ENCODE results near the gene EIPR1.

EIPR1 gene

GRCh38 chr2:3212061-3212362 lies 165.6 kb downstream of the EIPR1 start:
- ChIA-PET CTCF (no interaction called here), POLR2A (no interaction called here)
- no peak for DNase-seq (ENCODE audit: extremely low spot score)
- TF ChIP-seq, protein P1, sequence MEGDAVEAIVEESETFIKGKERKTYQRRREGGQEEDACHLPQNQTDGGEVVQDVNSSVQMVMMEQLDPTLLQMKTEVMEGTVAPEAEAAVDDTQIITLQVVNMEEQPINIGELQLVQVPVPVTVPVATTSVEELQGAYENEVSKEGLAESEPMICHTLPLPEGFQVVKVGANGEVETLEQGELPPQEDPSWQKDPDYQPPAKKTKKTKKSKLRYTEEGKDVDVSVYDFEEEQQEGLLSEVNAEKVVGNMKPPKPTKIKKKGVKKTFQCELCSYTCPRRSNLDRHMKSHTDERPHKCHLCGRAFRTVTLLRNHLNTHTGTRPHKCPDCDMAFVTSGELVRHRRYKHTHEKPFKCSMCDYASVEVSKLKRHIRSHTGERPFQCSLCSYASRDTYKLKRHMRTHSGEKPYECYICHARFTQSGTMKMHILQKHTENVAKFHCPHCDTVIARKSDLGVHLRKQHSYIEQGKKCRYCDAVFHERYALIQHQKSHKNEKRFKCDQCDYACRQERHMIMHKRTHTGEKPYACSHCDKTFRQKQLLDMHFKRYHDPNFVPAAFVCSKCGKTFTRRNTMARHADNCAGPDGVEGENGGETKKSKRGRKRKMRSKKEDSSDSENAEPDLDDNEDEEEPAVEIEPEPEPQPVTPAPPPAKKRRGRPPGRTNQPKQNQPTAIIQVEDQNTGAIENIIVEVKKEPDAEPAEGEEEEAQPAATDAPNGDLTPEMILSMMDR (IDR thresholded peaks at IDR 0.05; ENCODE audit: control extremely low read depth, extremely low read depth, low read depth, missing control alignments), result no peak

DNA sequence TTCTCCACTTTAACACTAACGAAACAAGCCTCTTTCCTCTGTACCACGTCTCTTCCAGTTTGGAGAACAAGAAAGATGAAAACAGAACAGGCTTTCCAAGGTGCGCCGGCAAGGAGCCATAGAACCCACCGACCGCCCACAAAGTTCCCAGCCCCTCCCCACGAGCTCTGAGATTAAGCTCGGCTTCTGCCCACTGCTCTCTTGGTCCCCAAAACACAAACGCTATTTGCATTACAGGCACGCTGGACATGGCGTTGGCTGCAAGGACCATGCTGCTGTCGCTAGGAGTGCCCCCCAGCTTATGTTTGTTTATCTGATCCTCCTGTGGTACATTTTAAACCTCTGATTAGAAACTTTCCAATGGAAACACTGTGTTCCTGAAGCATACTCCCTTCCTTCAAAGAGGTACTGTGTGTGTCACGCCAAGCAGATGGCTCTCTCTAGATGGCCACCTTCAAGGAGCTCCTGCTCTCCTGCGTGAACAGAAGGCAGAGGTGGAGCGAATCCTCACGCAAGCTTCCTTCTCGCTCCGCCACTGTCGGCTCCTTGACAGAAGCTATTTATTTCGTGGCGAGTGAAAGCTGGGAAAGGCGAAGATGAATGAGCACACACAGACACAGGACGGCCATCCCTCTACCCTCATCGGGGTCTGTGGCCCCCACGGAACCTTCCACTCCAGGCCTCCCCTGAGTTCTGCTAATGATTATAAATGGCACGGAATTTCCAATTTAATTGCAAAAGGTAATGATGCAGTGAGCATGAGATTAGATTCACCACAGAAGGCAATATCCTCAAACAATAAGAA lies 166.2 kb downstream of the EIPR1 start:
- TF ChIP-seq, protein P1 (IDR thresholded peaks at IDR 0.05; ENCODE audit: control extremely low read depth, extremely low read depth, low read depth, missing control alignments), result no peak
- ChIA-PET CTCF (no interaction called here), POLR2A (no interaction called here)
- no peak for DNase-seq (ENCODE audit: extremely low spot score)

GRCh38 chr2:3210257-3210656 lies 167.4 kb downstream of the EIPR1 start:
- TF ChIP-seq, protein P1 (IDR thresholded peaks at IDR 0.05; ENCODE audit: control extremely low read depth, extremely low read depth, low read depth, missing control alignments), result no peak
- no peak for DNase-seq (ENCODE audit: extremely low spot score)
- ChIA-PET CTCF (no interaction called here), POLR2A (no interaction called here)

GRCh38 chr2:3209258-3209657 lies 168.4 kb downstream of the EIPR1 start:
- ChIA-PET CTCF (interaction anchor here (1.3 kb wide), 1 partner anchor 253 kb away, joined by 3 read pairs; no protein-coding TSS in a partner anchor), POLR2A (no interaction called here)
- DNase-seq (ENCODE audit: extremely low spot score), result no peak
- TF ChIP-seq, protein P1 (IDR thresholded peaks at IDR 0.05; ENCODE audit: control extremely low read depth, extremely low read depth, low read depth, missing control alignments), result no peak

DNA sequence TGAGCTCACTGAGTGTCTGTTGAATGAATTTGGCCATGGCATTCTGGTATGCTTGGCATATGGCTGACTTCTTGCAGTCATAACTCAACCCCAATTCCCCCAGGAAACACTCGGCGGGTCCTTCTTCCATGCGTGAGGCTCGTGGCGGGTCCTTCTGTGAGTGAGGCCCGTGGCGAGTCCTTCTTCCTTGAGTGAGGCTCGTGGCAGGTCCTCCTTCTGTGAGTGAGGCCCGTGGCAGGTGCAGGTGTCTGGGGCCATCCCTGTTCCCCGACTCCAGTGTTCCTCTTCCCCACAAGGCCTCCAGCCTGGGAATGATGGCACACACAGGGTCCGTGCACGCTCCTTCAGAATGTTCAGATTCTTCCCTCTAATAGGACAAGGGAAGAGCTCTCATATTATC lies 169.0 kb downstream of the EIPR1 start:
- POLR2A ChIA-PET, result no interaction called here
- CTCF ChIA-PET, result interaction anchor here (1.3 kb wide), 1 partner anchor 253 kb away, joined by 3 read pairs; no protein-coding TSS in a partner anchor
- TF ChIP-seq, protein P1 (IDR thresholded peaks at IDR 0.05; ENCODE audit: control extremely low read depth, extremely low read depth, low read depth, missing control alignments), result no peak
- peak; percentile 6 for DNase-seq (ENCODE audit: extremely low spot score)

DNA sequence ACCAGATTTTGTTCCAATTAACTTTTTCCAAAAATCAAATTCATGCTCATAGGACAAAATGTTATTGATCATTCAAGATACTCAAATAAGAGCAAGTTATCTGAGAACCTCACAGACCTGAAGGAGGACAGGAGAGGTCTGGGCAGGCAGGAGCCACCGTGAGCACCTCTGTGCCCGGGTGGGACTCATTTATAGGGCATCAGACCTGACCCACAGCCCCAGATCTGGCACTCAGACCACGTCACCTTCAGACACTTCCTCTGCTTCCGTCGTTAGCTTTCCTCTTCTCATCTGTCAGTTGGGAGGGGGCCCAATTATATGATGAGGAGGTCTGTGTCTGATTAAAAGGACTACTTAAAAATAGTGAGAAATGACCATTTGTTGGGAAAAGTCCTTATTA lies 169.4 kb downstream of the EIPR1 start:
- POLR2A ChIA-PET, result no interaction called here
- CTCF ChIA-PET, result interaction anchor here (6.4 kb wide), 1 partner anchor 8 kb away, joined by 28 read pairs; no protein-coding TSS in a partner anchor
- peak; percentile 7 for DNase-seq (ENCODE audit: extremely low spot score)
- TF ChIP-seq, protein P1 (IDR thresholded peaks at IDR 0.05; ENCODE audit: control extremely low read depth, extremely low read depth, low read depth, missing control alignments), result no peak
